Right ventricle myocardium inferior (tissue), 1 donor: Measurements from ENCODE around the gene GSC. TPM values are rescaled to one million over a fixed set of nuclear protein-coding genes. Genes with fewer than 3 reads are reported as not detected.
A peak's percentile ranks its signal among the peaks of the same experiment; 100 is the strongest.

Source experiments
- ATAC-seq: fragments of 200-7000 bp; cut with Tn5 transposase; one replicate; pipeline ENCODE4 v1.9.1; 2020; ENCODE audit warnings: mild to moderate bottlenecking, moderate library complexity
- DNase-seq: peaks from one replicate; pipeline ENCODE4 v3.0.0; 2021; ENCODE audit errors: missing footprints
- intact Hi-C: fragments of 100-400 bp; cut with DNase I; formaldehyde crosslinking; loops from one replicate; pipeline ENCODE4 v1.11.0; 2022
- total RNA-seq: library from RNA; stranded (reverse); fragmentation: NEBNext Ultra II Directional; extraction: Animal tissue kit (Norgen Biotek cat#: 25700); gene quantifications from one replicate; pipeline ENCODE4 v1.2.1, GENCODE V29; 2021
- donor health status: DM: no; HTN: yes; CAD: no; lungs with severe emphysema.

GSC gene
- total RNA-seq, 1 donor from 2014 or later = 0.38 TPM

DNA sequence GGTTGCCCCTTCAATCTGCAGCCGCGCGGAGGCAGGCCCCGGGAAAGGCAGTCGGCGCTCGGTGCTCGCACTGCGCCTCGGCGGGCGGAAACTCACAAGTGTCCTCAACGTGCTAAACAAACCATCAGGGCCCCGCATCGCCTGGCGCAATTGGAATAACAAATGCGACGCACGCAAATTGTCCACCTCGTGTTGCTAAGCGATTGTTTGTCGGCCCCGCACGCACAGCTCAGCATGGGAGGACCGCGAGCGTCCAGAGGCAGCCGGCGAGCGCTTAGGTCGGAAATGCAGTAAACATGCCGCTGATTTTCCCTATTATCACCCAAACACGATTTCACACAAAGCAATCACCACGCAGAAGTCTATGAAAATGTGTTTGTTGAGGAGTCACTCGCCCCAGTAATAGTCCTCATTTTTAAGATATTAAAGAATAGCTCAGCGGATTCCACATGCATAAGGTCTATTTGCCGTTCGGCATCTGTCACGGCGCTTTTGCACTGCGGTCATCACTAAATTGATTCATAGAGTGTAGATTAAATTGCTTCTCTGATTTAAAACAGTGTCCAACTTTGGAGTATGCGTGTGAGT is 3.2 kb upstream of the GSC start:
- DNase-seq (no peak), ATAC-seq (no peak)
- intact Hi-C loops = no loop called here

DNA sequence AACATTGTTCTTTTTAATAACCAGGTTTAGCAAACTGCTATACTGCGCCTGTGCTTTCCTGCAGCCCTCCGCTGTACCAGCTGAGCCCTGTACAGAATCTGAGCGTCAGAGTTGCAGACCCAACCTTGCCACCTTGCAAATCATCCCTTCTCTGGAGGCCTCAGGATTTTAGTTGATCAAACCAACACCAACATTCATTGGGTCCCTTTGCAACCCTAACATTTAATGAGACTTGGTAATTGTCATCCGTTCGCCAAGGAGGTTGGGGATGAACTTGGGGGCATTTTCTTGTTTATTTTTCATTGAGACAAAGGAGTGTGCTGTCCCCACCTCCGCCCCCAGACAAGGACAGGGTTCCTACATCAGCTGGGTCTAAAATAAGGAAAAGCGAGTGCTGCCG is 2.6 kb upstream of the GSC start:
- intact Hi-C loops = no loop called here
- no peak for ATAC-seq

DNA sequence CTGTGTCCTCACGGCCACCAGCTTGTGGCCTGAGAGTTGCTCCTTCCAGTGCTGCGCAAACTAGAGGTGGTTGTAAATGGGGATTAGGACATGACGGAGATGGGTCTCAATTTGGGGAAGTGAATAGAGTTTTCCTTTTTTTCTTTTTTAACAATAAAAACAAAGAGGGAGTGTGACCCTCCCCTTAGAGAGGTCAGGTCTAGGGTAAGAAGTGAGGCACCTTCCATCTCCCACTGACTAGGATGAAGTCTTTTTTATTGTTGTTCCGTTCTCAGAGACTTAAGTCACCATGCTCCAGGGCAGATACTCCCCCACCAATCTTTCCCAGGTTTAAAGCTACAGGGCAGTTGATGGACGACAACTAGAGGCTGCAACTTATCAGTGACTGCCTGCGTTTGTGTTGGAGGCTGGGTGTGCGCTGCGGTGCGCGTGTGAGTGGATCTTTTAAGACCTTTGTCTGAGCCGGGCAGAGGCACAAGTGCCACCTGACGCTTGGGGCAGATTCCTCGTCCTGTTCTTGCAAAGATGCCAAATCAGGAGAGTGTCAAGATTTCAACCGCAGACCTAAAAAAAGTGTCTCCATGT is 2.1 kb upstream of the GSC start:
- intact Hi-C loops = no loop called here
- ATAC-seq (no peak), DNase-seq (no peak)

More for the DNA sequence above, 2.6 kb upstream of the GSC start:
- no peak for DNase-seq

DNA sequence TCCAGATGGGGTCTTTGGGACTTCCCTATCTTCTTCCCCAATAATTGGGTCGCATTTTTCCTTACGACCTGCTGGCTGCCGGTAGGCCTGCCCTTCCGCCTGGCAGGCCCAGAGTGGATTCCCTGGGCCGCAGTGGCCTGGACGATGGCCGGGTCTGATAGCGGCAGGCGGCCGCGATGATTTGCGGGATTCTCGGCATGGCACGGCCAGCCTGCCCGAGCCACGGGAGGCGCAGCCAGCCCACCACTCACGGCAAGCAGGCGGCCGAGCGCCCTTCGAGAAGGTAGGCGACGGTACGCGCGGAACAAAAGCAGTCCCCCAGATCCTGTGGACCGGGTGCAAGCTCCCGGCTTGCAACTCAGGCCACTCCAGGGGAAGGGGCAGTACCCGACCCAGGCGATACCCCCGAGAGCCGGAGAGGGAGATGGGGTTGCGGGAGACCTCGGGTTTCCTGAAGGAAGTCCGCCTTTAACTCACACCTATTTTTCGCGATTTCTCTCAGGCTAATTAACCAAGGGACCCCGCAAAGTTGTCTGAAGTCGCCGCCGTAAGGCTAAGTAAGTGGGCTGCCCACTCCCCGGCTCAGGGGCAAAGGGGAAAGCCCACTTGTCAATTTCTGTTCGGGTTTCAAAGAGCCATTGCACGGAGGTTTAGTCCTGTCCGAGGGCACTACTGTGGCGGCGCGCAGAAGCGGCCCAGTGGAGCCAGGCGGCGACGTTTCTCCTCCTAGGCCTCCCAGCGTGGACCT is 1.4 kb upstream of the GSC start:
- no peak for DNase-seq
- ATAC-seq = no peak
- intact Hi-C loops = no loop called here

DNA sequence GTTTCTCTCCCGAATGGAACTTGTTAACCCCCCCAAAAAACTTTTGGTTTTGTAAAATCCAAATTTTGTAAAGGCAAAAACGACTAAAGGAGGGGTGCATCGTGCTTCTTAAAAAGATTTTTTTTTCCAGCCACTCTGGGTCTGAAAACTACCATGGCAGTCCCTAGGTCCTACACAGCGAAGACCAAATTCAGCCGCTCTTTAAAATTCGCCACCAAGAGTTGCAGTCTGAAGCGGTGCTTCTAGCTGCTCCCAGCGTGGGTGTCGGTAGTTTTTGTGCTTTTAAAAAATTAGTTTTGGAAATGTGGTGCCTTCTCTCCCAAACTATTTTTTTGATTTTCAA is 873 bp upstream of the GSC start:
- ATAC-seq (no peak), DNase-seq (no peak)
- intact Hi-C loops = no loop called here

DNA sequence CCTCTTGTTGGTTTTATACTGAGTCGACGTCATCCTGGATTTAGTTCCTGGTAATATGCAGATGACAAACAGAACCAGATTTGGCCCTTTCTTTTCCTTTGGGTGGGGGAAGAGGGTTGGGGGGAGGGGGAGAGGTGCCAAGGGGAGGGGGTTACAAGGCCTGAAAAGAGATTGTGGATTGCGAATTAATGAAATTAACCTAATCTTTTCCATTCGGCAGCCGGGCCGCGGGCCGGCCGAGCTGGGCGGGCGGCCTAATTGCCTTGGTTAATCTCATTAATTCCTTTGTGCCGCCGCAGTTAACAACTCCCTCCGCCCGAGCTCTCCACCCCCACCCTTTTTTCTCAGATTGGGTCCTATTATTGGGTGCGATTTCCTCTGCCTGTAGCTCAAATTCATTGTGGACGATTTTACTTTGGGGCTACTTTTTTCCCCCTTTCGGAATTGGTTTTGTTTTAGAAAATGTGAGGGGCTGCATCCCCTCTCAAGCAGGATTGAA is 387 bp upstream of the GSC start:
- intact Hi-C loops = no loop called here
- no peak for DNase-seq
- no peak for ATAC-seq

DNA sequence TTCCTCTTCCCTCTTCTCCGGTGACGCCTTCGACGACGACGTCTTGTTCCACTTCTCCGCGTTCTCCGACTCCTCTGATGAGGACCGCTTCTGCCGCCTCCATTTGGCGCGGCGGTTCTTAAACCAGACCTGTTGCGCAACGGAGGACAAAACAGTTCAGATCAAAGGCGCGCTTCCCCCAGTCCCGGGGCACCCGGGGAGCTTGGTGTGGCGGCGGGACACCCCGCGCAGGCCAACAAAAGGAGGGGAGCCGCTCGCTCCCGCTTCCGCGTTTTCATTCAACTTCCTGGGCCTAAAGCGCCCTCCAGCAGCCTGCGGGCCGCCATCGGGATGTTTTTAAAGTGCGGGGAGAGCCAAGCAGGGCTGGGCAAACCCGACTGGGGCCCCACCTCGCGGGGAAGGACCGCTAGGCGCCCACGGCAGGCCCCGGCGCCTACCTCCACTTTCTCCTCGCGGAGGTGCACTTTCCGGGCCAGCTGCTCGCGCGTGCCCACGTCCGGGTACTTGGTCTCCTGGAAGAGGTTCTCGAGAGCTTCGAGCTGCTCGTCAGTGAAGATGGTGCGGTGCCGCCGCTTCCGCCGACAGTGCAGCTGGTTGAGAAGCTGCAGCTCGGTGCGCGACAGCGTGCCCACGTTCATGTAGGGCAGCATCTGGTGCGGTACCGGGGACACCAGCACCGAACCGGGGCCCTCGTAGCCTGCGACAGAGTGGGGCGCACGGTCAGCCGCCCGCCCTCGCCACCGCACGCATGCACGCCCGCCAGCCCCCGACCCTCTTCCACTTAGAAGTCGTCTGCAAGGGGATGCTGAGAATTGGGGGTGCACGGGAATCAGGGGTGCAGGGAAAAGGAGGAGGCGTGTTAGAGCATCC is 1.2 kb downstream of the GSC start:
- ATAC-seq = no peak
- intact Hi-C loops = no loop called here
- DNase-seq = no peak

DNA sequence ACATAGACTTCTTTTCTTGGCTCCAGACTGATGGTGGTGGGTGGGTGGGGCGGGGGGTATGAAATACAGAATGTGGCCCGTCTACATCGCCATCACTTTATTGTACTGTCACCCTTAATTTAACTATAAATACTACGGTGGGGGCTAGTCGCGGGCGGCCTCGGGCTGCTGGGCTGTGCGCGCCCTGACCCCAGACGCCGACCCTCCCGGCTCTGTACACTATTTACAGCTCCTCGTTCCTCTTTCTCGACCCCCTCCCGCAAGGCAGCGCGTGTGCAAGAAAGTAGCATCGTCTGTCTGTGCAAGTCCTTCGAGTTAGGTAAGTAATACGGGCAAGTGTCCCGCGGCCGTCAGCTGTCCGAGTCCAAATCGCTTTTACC is 1.8 kb downstream of the GSC start:
- ATAC-seq (no peak), DNase-seq (no peak)
- intact Hi-C loops = no loop called here

DNA sequence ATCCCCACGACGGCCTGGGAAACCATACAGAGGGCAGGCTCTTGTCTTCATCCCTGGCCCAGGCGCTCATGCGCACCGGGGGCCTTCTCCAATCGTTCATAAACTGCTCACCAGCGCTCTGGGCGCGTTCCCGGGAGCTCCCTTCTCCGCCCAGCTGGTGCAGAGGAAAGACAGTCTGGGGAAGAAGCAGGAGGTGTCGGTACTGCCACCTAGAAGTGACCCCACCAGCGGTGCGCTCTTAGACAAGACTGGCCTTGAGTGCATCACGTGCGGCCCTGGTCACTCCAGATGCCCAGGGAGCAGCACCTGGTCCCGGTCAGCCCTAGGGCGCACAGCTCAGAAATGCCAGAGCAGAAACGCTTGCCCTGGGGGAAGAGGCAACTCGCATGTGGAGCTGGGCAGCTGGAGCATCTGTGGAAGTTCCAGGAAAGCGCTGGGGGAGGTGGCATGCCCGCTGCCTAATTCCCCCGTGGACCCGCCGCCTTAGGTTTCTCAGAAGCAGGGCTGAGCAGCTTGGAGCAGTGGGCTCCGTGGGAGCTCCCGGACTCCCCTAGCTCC is 2.5 kb downstream of the GSC start:
- intact Hi-C loops = no loop called here
- ATAC-seq = no peak
- no peak for DNase-seq

DNA sequence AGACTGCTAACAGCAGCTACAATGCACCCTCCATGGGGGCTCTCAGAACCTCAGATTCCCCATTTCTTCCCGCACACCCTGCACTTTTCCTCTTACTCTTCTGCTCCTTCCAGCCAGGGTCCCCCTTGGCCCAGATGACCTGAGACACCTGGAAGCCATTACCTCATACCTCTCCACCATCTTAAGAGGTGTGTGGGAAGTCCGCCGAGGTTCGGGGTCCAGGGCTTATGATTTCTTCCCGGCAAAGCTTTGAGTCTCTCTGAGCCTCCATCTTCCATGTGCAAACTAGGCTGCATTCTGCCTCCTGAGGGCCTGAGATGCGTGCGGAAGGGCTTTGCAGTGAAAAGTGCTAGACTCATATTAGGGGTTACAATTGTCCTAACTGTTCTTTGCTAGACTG is 5.3 kb downstream of the GSC start:
- intact Hi-C loops = no loop called here
- ATAC-seq = no peak
- DNase-seq = no peak

DNA sequence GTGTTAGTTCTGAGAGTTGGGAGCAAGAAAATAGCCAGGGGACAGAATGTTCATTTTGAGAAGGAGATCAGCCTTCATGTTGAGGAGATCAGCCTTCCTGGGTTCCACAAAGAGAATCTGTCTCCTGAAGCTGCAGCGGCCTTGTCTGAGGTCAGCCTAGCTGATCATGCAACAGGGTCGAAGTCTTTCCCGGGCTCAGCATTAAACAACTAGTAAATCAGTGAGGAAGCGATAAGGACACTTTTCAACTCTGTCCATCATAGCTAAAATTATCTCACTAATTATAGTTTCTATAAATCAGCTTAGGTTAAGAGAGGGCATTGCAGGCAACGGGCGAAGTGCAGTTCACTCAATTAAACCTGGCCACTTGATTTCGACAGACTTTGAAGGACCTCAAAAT is 7.5 kb downstream of the GSC start:
- no peak for DNase-seq
- intact Hi-C loops = no loop called here
- no peak for ATAC-seq

DNA sequence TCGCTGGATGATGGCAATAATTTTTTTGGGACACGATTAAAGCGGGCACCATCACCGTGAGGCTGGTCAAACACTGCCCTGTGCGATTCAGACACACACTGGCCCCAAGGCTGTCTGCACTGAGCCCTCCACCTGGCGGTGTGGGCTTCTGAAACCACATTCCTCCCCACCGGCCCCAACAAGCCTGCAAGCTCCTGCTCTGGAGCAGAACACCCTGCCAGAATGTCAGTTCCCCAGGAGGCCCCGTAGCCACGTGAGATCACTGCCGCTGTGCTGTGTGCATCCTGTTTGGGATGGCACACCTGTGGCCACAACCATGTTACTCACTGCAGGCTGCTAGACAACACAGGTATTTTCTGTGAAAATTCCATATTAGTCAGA is 7.9 kb downstream of the GSC start:
- DNase-seq = no peak
- intact Hi-C loops = no loop called here
- no peak for ATAC-seq

DNA sequence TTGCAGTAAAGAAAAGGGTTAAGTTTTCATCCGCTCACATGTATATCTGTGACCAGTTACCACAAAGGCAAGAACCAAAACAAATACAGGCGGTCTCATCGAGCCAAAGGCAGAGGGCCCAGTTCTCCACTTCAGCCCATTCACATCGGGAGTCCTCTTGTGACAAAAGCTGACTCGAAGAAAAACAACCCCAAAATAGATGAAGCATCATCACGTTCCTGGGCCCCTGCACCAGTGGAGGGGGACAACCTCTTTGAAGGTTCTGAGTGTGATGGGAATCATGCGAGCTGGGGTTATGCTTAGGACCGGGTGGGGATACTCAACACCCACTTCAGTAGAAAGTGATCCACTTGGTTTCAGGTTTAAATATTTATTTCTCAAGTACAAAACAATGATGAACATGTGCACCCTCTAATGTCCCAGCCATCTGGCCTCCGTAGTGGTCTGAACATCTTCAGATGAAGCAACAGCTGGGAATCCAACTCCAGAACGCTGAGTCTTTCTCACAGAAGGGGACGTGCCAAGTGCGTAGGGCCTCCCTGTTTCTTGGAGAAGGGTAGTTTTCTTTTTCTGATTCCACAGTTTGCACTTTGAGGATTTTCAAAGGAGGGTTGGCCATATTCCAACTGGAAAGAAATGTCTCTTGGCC is 8.4 kb downstream of the GSC start:
- intact Hi-C loops = no loop called here
- ATAC-seq (peak; percentile 34), DNase-seq (no peak)

DNA sequence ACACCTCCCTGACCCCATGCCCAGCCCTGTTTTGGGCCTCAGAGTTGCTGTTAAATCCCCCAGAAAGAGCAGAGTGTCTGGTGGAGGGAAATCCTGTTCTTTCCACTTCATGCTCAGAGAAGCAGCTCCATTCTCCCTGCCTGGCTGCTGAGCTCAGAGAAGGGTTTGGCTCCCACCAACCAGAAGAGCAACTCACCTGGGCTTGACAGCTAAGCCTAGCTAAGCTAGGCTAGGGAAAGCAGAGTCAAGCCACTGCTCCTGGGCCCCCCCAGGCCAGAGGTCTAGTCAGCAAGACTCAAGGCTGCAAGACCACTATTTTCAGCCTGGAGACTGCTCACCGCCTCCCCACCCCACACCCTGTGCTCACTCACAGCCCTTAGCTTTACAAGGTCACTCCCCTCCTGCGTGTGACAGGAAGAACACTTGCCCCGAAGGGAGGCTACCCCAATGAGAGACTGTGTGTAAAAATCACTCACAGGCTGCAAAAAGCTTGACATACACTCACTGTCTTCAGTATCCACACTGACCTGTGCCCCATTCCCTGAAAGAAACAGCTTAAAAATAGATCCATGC is 13.5 kb downstream of the GSC start:
- ATAC-seq = no peak

DNA sequence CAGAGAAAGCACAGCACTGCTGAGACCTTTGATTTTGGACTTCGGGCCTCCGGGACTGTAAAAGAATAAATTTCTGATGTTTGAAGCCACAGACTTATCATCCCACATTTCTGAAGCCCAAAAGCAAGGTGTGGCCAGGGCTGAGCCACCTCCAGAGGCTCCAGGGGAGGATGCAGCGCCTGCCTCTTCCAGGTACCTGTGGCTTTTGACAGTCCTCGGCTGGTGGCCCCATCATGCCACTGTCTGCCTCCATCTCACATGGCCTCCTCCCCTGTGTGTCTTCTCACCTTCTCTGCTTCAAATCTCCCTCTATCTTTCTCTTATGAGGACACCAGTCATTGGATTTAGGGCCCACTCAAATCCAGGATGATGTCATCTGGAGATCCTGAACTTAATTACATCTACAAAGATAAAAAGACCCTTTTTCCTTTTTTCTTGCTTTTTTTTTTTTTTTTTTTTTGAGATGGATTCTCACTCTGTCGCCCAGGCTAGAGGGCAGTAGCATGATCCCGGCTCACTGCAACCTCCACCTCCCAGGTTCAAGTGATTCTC is 15.4 kb downstream of the GSC start:
- intact Hi-C loops = no loop called here
- ATAC-seq (no peak), DNase-seq (no peak)

More for the DNA sequence above, 13.5 kb downstream of the GSC start:
- intact Hi-C loops = no loop called here
- no peak for DNase-seq

DNA sequence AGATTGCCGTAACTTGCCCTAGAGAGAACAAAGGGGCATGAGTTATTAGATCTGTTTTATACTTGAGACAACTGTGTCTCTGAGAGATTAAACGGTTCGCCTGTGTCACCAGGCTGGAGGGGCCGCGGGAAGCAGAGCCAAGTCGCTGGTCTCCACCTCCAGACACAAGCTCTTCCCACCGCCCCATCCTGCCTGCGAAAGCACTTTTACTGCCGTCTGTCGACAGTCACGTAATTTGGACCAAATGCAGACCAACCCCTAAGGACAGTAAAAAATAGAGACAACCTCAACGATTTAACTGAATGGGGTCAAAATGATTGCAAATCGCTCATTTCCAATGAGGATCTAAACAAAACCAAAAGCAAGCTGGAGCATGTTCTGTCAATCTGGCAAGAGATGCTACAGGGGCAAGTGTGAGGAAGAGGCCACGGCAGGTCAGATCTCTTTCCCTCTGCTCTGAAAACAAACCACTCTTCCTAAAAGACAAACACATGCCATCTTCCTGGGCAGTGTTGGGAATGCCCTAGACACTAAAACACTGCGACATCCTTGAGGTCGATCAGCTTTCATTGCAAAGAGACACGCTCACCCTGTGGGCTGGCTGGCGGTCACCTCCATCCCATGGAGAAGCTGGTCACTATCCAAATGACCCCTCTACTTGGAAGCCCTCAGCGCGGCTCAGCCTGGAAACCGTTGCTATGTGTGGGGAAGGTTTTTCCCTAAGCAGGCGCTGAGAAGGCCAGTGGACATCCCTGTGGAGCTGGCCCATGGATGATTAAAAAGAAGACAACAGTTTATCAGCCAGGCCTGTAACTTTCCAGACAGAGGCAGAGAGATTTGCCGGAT is 17.1 kb downstream of the GSC start:
- intact Hi-C loops = no loop called here
- peak; percentile 63 for ATAC-seq
- no peak for DNase-seq

DNA sequence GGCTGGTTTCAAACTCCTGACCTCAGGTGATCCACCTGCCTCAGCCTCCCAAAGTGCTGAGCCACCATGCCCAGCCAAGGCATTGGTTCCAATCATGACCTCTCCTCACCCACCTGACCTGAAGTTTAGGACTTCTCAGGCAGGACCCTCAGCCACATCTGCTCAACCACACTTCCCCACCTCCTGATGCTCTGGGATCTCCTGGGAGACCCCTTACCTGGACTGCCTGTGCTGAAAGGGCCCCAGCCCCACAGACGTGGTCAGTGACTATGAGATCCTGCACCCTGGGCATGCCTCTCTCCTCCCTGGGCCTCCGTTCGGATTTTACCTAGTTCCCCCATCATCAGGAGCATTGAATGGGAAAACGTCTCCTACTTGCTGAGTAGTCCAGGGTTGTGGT is 18.0 kb downstream of the GSC start:
- no peak for ATAC-seq
- intact Hi-C loops = no loop called here
- DNase-seq = no peak
